D721Med (cell line): Measurements from ENCODE around the gene SGMS1.
"Not testable (repeated sequence)": the region's sequence is repeated elsewhere in the genome, so short reads cannot be mapped to it uniquely, and the experiment has no call there.

Experiments
- DNase-seq: peaks from one replicate; pipeline ENCODE4 v3.0.0; 2011; ENCODE audit warnings: low spot score; ENCODE audit not compliant: insufficient read length
- FAIRE-seq: peaks from 2 replicates; lab custom pipeline; 2011; peaks lifted over from hg19 to GRCh38; lab: Jason Lieb, UNC
- TF ChIP-seq, protein P1 (sequence below): IDR thresholded peaks from 2 replicates; pipeline ENCODE4 v1.5.1; 2012; ENCODE audit warnings: mild to moderate bottlenecking, control low read depth; ENCODE audit not compliant: insufficient read depth; ENCODE audit errors: missing control alignments

SGMS1 gene

DNA sequence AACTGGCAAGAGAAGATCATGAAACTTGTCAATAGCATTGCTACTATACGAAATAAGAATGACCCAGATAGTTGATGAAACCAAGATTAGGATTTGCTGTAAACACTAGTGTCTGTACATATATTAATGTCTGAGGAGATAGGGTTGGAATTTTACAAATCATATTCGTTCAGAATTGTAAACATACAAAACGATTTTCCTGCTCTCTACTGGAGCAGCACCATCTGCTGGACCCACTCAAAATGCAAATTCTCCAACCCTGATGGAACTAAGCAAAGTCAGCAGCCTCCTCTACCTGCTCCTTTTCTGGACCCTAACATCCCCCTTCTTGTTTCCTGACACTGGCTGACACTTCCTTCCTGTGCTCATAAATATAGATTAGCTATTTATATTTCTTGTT lies 29.4 kb upstream of the SGMS1 start:
- TF ChIP-seq, protein P1, sequence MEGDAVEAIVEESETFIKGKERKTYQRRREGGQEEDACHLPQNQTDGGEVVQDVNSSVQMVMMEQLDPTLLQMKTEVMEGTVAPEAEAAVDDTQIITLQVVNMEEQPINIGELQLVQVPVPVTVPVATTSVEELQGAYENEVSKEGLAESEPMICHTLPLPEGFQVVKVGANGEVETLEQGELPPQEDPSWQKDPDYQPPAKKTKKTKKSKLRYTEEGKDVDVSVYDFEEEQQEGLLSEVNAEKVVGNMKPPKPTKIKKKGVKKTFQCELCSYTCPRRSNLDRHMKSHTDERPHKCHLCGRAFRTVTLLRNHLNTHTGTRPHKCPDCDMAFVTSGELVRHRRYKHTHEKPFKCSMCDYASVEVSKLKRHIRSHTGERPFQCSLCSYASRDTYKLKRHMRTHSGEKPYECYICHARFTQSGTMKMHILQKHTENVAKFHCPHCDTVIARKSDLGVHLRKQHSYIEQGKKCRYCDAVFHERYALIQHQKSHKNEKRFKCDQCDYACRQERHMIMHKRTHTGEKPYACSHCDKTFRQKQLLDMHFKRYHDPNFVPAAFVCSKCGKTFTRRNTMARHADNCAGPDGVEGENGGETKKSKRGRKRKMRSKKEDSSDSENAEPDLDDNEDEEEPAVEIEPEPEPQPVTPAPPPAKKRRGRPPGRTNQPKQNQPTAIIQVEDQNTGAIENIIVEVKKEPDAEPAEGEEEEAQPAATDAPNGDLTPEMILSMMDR, result peak; percentile 44
- FAIRE-seq, result no peak
- no peak for DNase-seq

GRCh38 chr10:50651808-50652207 lies 28.1 kb upstream of the SGMS1 start:
- FAIRE-seq, result no peak

GRCh38 chr10:50650481-50650880 lies 26.7 kb upstream of the SGMS1 start:
- FAIRE-seq (no peak), DNase-seq (no peak)
- TF ChIP-seq, protein P1, result no peak

More at GRCh38 chr10:50651808-50652207, 28.1 kb upstream of the SGMS1 start:
- DNase-seq, result no peak
- TF ChIP-seq, protein P1, result no peak

- TF ChIP-seq, protein P1, result no peak
- DNase-seq (no peak), FAIRE-seq (no peak)
Measured at GRCh38 chr10:50648935-50649227, 25.1 kb upstream of the SGMS1 start.

GRCh38 chr10:50648089-50648934 lies 24.6 kb upstream of the SGMS1 start:
- no peak for DNase-seq
- TF ChIP-seq, protein P1, result no peak
- no peak for FAIRE-seq

DNA sequence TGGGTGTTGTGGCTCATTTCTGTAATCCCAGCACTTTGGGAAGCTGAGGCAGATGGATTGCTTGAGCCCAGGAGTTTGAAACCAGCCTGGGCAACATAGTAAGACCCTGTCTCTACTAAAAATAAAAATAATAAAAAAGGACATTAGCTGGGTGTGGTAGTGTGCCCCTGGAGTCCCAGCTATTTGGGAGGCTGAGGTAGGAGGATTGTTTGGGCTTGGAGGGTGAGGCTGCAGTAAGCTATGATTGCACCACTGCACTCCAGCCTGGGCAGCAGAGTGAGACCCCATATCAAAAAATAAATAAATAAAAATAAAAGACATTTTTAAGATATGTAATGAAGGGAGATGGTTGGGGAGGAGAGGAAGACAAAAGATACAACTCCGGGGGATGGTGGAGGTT lies 23.6 kb upstream of the SGMS1 start:
- DNase-seq, FAIRE-seq: not testable (repeated sequence)

DNA sequence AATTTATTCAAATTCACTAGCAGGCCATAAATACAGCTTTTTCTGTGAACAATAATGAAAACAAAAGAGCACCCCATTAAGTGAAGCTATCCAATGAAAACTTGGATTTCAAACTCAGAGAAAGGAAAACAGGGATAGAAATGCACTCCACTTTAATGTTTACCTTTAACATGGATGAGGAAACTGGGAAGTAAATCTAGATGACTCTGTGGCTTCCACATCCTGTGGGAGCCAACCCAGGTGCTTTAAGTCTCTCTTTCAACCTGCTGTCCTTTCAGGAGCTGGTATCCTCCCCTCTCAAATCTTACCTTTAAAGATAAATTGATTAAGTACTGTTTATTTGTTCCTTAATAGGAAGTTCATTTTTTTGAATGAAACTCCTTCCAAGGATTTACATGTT lies 21.5 kb upstream of the SGMS1 start:
- FAIRE-seq (no peak), DNase-seq (no peak)
- TF ChIP-seq, protein P1, result no peak
